Coronary artery (tissue), 2 donors: Measurements from ENCODE around the gene HEATR5A.

ENCODE experiments used
- DNase-seq: peaks from one replicate; pipeline ENCODE4 v3.0.0-alpha.2; 2017; ENCODE audit warnings: low spot score
- H3K27ac ChIP-seq, 2 donors: fragments of 200-600 bp; sonication (generic); one replicate each; pipeline ENCODE4 v1.5.1; 2016 to 2019
- H3K4me3 ChIP-seq: fragments of 200-600 bp; sonication (generic); 2 replicates; pipeline ENCODE4 v1.5.1; 2016; ENCODE audit warnings: mild to moderate bottlenecking, moderate library complexity
- TF ChIP-seq, protein P1 (sequence below): fragments of 200-600 bp; sonication (generic); IDR thresholded peaks from one replicate; pipeline ENCODE4 v1.5.1; 2019; ENCODE audit warnings: antibody characterized with exemption

HEATR5A gene

DNA sequence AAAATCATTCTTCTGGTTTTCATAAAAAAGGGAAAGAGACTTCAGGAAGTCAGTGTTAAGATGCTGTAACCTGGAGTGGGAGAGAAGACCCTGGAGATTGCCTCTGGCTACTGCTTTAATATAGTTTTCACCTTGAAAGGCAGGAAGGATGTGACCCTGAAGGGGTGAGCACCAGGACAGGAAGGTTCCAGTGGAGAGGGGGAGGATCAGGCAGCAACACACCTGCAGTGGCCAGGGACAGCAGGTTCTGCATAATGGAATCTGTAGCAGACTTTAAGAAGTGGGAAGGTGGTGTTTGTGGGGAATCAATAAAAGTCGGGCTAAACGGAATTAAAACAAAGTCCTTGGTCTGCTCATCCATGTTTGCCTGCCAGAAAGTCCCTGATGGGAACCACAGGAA, 6.3 kb upstream of the HEATR5A start:
- no peak for DNase-seq
- H3K27ac ChIP-seq: no peak overlapping the region
- TF ChIP-seq, protein P1, sequence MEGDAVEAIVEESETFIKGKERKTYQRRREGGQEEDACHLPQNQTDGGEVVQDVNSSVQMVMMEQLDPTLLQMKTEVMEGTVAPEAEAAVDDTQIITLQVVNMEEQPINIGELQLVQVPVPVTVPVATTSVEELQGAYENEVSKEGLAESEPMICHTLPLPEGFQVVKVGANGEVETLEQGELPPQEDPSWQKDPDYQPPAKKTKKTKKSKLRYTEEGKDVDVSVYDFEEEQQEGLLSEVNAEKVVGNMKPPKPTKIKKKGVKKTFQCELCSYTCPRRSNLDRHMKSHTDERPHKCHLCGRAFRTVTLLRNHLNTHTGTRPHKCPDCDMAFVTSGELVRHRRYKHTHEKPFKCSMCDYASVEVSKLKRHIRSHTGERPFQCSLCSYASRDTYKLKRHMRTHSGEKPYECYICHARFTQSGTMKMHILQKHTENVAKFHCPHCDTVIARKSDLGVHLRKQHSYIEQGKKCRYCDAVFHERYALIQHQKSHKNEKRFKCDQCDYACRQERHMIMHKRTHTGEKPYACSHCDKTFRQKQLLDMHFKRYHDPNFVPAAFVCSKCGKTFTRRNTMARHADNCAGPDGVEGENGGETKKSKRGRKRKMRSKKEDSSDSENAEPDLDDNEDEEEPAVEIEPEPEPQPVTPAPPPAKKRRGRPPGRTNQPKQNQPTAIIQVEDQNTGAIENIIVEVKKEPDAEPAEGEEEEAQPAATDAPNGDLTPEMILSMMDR: no peak
- no peak overlapping the region for H3K4me3 ChIP-seq

DNA sequence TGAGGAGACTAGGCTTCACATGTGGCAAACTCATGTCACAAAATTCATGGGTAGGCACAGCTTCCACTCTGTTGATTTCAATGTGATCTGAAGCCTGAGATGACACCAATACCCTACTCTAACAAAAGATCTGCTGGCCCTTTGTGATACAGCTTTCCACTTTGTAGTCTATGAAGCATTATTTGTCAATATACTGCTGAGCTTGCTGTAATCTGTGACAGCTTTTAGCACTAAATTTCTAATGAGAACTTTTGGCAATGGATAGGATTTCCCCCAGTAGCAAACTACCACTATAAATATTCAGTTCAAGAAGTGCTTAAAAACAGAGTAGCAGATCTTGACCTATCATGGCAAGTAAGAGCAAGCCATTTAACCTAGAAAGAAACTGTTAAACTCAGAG, 5.6 kb upstream of the HEATR5A start:
- TF ChIP-seq, protein P1: no peak
- no peak overlapping the region for H3K27ac ChIP-seq
- no peak for DNase-seq

DNA sequence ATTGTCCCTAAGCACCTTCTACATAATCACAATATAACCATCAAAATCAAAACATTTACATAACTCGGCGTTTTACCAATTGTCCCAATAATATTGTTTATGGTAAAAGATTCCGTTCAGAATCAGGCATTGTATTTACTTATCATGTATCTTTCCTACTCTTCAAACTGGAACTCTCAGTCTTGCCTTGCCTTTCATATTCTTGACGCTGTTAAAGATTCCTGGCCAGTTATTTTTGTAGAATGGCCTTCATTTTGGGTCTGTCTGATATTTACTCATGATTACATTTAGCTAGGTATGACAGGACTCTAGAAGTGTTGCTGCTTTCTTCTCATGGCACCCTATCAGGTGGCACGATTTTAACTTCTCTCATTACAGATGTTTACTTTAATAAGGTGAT, 850 bp upstream of the HEATR5A start:
- TF ChIP-seq, protein P1: no peak
- Histone ChIP-seq H3K27ac (peak overlapping the region in 1 of 2 donors; percentile 74), H3K4me3 (no peak overlapping the region)
- DNase-seq: no peak

More for the DNA sequence above, 5.6 kb upstream of the HEATR5A start:
- H3K4me3 ChIP-seq: no peak overlapping the region

DNA sequence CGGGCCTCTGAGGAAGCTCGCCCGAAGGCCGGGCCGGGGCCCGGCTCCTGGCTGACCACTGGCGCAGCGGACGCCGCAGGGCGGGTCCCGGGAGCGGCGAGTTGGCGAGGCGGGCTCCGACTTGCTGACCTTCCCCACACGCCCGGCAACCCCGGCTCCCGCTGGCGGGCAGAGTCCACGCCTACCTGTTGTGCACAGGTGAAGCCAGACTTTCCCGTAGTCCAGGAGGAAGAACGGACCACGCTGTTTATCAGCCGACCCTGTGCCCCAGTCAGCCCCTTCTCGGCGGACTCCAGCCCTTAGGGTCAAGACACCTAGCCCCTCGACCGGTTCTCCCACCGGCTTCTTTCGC, 407 bp downstream of the HEATR5A start:
- H3K27ac ChIP-seq: peak overlapping the region; percentile 75 to 91
- peak overlapping the region; percentile 86 for H3K4me3 ChIP-seq
- TF ChIP-seq, protein P1: no peak
- DNase-seq: peak; percentile 86

DNA sequence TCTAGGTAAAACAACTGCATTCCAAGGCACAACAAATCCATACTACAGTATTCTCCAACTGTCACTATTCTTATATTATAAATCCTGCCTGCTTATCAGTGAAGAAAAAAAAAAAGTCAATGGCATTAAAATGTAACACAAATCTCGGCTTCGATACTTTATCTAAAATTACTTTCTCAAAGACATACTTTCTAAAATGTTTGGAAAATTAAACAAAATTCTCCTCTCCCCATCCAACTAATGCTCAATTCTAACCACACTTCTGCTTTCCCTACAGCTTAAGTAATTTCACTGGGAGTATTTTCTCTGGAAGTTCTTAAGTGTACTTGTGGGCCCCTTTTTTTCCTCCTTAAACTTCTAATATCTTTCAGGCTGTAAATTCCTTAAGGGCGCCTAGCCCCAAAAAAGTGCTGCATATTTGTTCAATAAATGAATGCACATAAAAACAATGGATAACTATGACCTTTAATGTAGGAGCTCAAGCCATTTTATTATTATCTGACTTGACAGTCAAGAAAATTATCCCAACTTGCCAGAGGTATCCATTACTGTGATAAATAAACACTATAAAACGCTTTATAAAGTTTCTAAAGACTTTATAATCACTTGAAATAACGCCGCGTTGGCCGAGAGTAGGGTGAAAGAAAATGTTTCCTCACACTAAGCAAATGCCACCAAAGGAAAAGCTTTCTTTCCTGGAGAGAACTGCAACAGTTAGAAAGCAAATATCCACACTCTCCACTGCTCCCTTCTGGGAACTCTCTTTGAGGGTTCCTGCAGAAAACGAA, 977 bp downstream of the HEATR5A start:
- TF ChIP-seq, protein P1: no peak
- peak overlapping the region; percentile 86 for H3K4me3 ChIP-seq
- DNase-seq: no peak
- H3K27ac ChIP-seq: peak overlapping the region; percentile 75 to 91

DNA sequence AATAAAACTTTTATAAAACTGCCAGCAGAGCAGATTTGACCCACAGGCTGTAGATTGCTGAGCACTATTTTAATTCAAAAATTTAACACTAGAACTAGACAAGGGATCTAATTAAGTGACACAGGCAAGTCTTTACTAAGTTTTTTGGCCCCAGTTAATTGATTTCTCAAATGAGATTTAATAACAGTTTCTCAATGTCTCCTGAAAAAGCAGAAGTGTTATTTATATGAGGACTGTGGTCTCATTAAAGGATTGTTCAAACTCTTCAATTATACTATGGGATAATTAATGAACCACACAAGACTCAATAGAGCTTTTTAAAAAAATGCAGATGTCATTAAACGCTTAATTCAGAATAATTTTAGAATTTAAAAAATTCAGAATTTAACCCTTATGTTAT, 1.9 kb downstream of the HEATR5A start:
- no peak overlapping the region for H3K4me3 ChIP-seq
- TF ChIP-seq, protein P1: no peak

DNA sequence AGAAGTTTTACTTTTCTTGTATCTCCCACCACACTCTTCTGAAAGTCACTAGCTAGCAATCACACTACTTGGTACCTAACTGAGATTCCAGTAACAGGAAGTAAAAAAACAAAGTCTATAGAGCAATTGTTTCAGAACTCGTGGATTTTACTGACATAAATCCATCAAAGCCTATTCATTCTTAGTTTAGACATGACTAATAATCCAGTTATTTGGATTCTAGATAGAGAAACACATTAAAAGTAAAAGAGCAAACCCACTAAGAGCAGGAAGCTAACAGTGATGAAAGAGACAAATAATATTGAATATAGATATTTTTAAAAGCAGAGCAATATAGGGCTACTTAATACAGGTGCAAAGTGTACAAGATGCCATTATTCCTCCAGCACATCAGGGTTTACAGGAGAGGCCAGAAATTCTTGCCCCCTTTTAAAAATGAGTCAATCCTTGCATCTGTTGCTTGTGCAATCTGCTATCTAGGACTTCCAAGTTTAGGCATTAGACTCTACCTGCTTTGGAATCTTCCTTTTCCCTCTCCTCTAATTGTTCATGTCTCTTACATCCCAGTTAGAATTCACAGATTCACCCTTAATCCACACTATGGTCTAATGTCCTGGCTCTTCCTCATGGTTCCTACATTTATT, 6.0 kb downstream of the HEATR5A start:
- no peak for DNase-seq
- TF ChIP-seq, protein P1: no peak
- no peak overlapping the region for H3K4me3 ChIP-seq
- H3K27ac ChIP-seq: no peak overlapping the region

More for the DNA sequence above, 1.9 kb downstream of the HEATR5A start:
- DNase-seq: no peak
- peak overlapping the region in 1 of 2 donors; percentile 5 for H3K27ac ChIP-seq
